Thyroid gland (tissue), 4 donors: ENCODE results near the gene CES5A. TPM values are rescaled to one million over a fixed set of nuclear protein-coding genes. Genes with fewer than 3 reads are reported as not detected.
"Not testable (repeated sequence)": the region's sequence is repeated elsewhere in the genome, so short reads cannot be mapped to it uniquely, and the experiment has no call there.

ENCODE experiments used
- DNase-seq, 2 donors: peaks; one replicate each; pipeline ENCODE4 v3.0.0-alpha.2; 2019
- H3K27ac ChIP-seq, 3 donors: fragments of 200-600 bp; sonication (generic); 1 replicate in 2 of 3; 2 replicates in 1 of 3; pipeline ENCODE4 v1.5.1; 2016 to 2019; ENCODE audit warnings: mild to moderate bottlenecking in 1 of 3, moderate library complexity in 1 of 3
- H3K27me3 ChIP-seq: fragments of 200-600 bp; sonication (generic); one replicate; pipeline ENCODE4 v1.5.1; 2019
- H3K36me3 ChIP-seq, 2 donors: fragments of 200-600 bp; sonication (generic); one replicate each; pipeline ENCODE4 v1.5.1; 2016 to 2019
- H3K4me1 ChIP-seq, 2 donors: fragments of 200-600 bp; sonication (generic); one replicate each; pipeline ENCODE4 v1.5.1; 2017 to 2019
- H3K4me3 ChIP-seq, 3 donors: fragments of 200-600 bp; sonication (generic); replicated peaks in 1 of 3; 1 replicate in 2 of 3; 2 replicates in 1 of 3; pipeline ENCODE4 v1.5.1; 2016; ENCODE audit warnings: mild to moderate bottlenecking in 1 of 3
- H3K9me3 ChIP-seq: fragments of 200-600 bp; sonication (generic); one replicate; pipeline ENCODE4 v1.5.1; 2017
- CTCF ChIP-seq, 6 experiments: fragments of 200-600 bp in 3 of 6; fragments of 450-650 bp in 3 of 6; sonication (generic) in 3 of 6; IDR thresholded peaks; one replicate each; pipeline ENCODE4 v1.5.1; 2016 to 2019; ENCODE audit warnings: antibody characterized with exemption in 6 of 6, mild to moderate bottlenecking in 2 of 6, inconsistent platforms in 1 of 6, moderate library complexity in 1 of 6
- POLR2A ChIP-seq, 2 donors: fragments of 450-650 bp; IDR thresholded peaks; one replicate each; pipeline ENCODE4 v1.6.1; 2017; ENCODE audit warnings: antibody characterized with exemption in 2 of 2, mild to moderate bottlenecking in 2 of 2, moderate library complexity in 1 of 2
- WGBS, 2 donors: methylation state at CpG; one replicate each; pipeline ENCODE4 v1.1.5; 2017; 5-methylcytosine and 5-hydroxymethylcytosine counted together
- intact Hi-C: fragments of 100-400 bp; cut with DNase I; formaldehyde crosslinking; loops from one replicate; pipeline ENCODE4 v1.15.1; 2023
- total RNA-seq, 4 donors: library from RNA; depleted of rRNA; stranded (reverse); fragments of >200 nt; gene quantifications; one replicate each; pipeline ENCODE4 v1.2.3, GENCODE V29; 2016

Gene CES5A
- total RNA-seq, 4 donors from 2014 or later, result not detected

- no peak overlapping the region for H3K4me3 ChIP-seq
- H3K9me3 ChIP-seq, result no peaks in the 10 kb centered on the region
- no peak for DNase-seq
- intact Hi-C loops, result no loop called here
- no peaks in the 10 kb centered on the region for H3K36me3 ChIP-seq
- WGBS, 2 donors, result 59 to 75% methylated on average over 6 of the region's 6 CpGs
- H3K27ac ChIP-seq, result no peak overlapping the region
- TF ChIP-seq POLR2A (IDR thresholded peaks at IDR 0.05), result no peak
- TF ChIP-seq CTCF (IDR thresholded peaks at IDR 0.05), result no peak
- peaks cover 0 to 8% of the 10 kb centered on the region in 2 donors for H3K4me1 ChIP-seq
- H3K27me3 ChIP-seq, result no peaks in the 10 kb centered on the region
Observed at GRCh38 chr16:55914383-55914782, 39.2 kb upstream of the CES5A start.

GRCh38 chr16:55913716-55914115 lies 38.5 kb upstream of the CES5A start:
- no peaks in the 10 kb centered on the region for H3K9me3 ChIP-seq
- intact Hi-C loops, result no loop called here
- TF ChIP-seq POLR2A (IDR thresholded peaks at IDR 0.05) (no peak), CTCF (IDR thresholded peaks at IDR 0.05) (no peak)
- peaks cover 0 to 8% of the 10 kb centered on the region in 2 donors for H3K4me1 ChIP-seq
- no peaks in the 10 kb centered on the region for H3K36me3 ChIP-seq
- H3K27me3 ChIP-seq, result no peaks in the 10 kb centered on the region
- no peak overlapping the region for H3K27ac ChIP-seq
- WGBS, 2 donors, result 83 to 85% methylated on average over 2 of the region's 2 CpGs
- DNase-seq, result no peak
- H3K4me3 ChIP-seq, result no peak overlapping the region

DNA sequence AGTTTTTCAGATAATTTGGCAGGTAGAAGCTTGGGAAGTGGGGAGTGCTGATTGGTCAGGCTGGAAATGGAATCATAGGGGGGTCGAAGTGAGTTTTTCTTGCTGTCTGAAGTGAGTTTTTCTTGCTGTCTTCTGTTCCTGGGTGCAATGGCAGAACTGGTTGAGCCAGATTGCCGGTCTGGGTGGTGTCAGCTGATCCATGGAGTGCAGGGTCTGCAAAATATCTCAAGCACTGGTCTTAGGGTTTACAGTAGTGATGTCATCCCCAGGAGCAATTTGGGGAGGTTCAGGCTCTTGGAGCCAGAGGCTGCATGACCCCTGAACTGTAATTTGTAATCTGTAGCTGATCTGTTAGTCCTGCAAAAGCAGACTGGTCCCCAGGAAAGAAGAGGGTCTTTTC lies 37.9 kb upstream of the CES5A start:
- intact Hi-C loops, H3K4me1 ChIP-seq, H3K27me3 ChIP-seq, H3K9me3 ChIP-seq, H3K27ac ChIP-seq, H3K36me3 ChIP-seq, H3K4me3 ChIP-seq: not testable (repeated sequence)
- WGBS, 2 donors, result 23 to 40% methylated on average over 2 of the region's 2 CpGs
- peak; percentile 9 to 11 for DNase-seq

GRCh38 chr16:55912022-55912421 lies 36.8 kb upstream of the CES5A start:
- no peaks in the 10 kb centered on the region for H3K36me3 ChIP-seq
- H3K27me3 ChIP-seq, result no peaks in the 10 kb centered on the region
- peaks cover 0 to 8% of the 10 kb centered on the region in 2 donors for H3K4me1 ChIP-seq
- no peak overlapping the region for H3K27ac ChIP-seq
- intact Hi-C loops, result no loop called here
- H3K9me3 ChIP-seq, result no peaks in the 10 kb centered on the region
- no peak for DNase-seq
- WGBS, 2 donors, result 73 to 78% methylated on average over 9 of the region's 9 CpGs
- TF ChIP-seq POLR2A (IDR thresholded peaks at IDR 0.05) (no peak), CTCF (IDR thresholded peaks at IDR 0.05) (no peak)
- H3K4me3 ChIP-seq, result no peak overlapping the region

DNA sequence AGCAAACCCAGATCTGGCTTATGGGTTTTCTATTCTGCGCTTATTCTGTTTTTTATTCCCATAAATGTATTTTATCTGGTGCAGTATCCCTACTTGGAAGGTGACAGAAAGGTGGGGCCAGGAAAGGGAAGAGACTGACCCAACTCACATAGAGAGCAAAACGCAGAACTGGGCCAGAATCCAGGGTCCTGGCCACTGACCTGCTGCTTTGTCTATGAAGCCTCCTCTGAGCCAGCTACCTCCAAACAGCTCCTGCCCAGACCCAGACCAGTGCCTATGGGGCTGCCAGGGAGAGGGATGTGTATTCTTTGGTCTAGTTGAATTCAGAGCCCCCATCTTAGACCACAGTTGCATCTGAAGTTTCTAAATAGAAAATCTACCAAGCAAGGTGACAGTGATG lies 36.4 kb upstream of the CES5A start:
- 79 to 86% methylated on average over 2 of the region's 2 CpGs for WGBS, 2 donors
- no peak for TF ChIP-seq CTCF (IDR thresholded peaks at IDR 0.05)
- no peak for TF ChIP-seq POLR2A (IDR thresholded peaks at IDR 0.05)
- intact Hi-C loops, result no loop called here
- no peak overlapping the region for H3K27ac ChIP-seq
- no peaks in the 10 kb centered on the region for H3K36me3 ChIP-seq
- no peaks in the 10 kb centered on the region for H3K9me3 ChIP-seq
- no peaks in the 10 kb centered on the region for H3K27me3 ChIP-seq
- no peak for DNase-seq
- no peak overlapping the region for H3K4me3 ChIP-seq
- peaks cover 0 to 8% of the 10 kb centered on the region in 2 donors for H3K4me1 ChIP-seq

- Histone ChIP-seq H3K4me1 (peaks cover 0 to 8% of the 10 kb centered on the region in 2 donors), H3K36me3 (no peaks in the 10 kb centered on the region), H3K9me3 (no peaks in the 10 kb centered on the region), H3K27ac (no peak overlapping the region), H3K4me3 (no peak overlapping the region), H3K27me3 (no peaks in the 10 kb centered on the region)
- 88 to 90% methylated on average over 2 of the region's 2 CpGs for WGBS, 2 donors
- TF ChIP-seq CTCF (IDR thresholded peaks at IDR 0.05), result no peak
- no peak for TF ChIP-seq POLR2A (IDR thresholded peaks at IDR 0.05)
- intact Hi-C loops, result no loop called here
- DNase-seq, result no peak
Observed at GRCh38 chr16:55909876-55910275, 34.7 kb upstream of the CES5A start.
